ENCODE data around the gene STK38L.

- no peak for TF ChIP-seq CTCF (IDR thresholded peaks at IDR 0.05; ENCODE audit: borderline replicate concordance, extremely low read depth, low read length, poor library complexity, severe bottlenecking)
- no peak for TF ChIP-seq EZH2 (IDR thresholded peaks at IDR 0.05; ENCODE audit: borderline replicate concordance, low read depth, low read length, severe bottlenecking)
These were observed 32.2 kb downstream of the STK38L start for GRCh38 chr12:27276275-27276674.
